WTC11 (cell line): ENCODE results near the gene XPR1. TPM values are rescaled to one million over a fixed set of nuclear protein-coding genes. Genes with fewer than 3 reads are reported as not detected.

Source experiments
- ATAC-seq: fragments of 200-7000 bp; cut with Tn5 transposase; 2 replicates; pipeline ENCODE4 v1.10.0; 2021; ENCODE audit warnings: mild to moderate bottlenecking, moderate library complexity
- CTCF ChIA-PET: fragments of 300-600 bp; sonication (Branson Sonifier 250); formaldehyde crosslinking; loops from one replicate; lab custom pipeline; 2021; ENCODE audit warnings: antibody characterized with exemption; lab: Charles Lee
- POLR2A ChIA-PET: fragments of 350-600 bp; sonication (Branson Sonifier 250); formaldehyde crosslinking; loops from one replicate; lab custom pipeline; 2021; ENCODE audit warnings: antibody characterized with exemption; lab: Charles Lee
- DNase-seq: peaks from one replicate; pipeline ENCODE4 v3.0.0; 2021; ENCODE audit warnings: low spot score
- H3K27ac Mint-ChIP-seq: 2 replicates; pipeline ENCODE4 v1.8.0; 2021; ENCODE audit warnings: mixed read lengths
- H3K27me3 Mint-ChIP-seq: 2 replicates; pipeline ENCODE4 v1.8.0; 2021; ENCODE audit warnings: low read depth, mild to moderate bottlenecking, moderate library complexity, mixed read lengths
- H3K36me3 Mint-ChIP-seq: 2 replicates; pipeline ENCODE4 v1.8.0; 2021; ENCODE audit warnings: mixed read lengths
- H3K4me1 Mint-ChIP-seq: 2 replicates; pipeline ENCODE4 v1.8.0; 2022; ENCODE audit warnings: mixed read lengths
- H3K4me3 Mint-ChIP-seq: 2 replicates; pipeline ENCODE4 v1.8.0; 2021; ENCODE audit warnings: mild to moderate bottlenecking, moderate library complexity, mixed read lengths
- H3K9me3 Mint-ChIP-seq: 2 replicates; pipeline ENCODE4 v1.8.0; 2021; ENCODE audit warnings: mixed read lengths
- ATF3 ChIP-seq: sonication (generic); formaldehyde crosslinking; conservative IDR thresholded peaks from 2 replicates; pipeline ENCODE4 v1.8.1; 2022; ENCODE audit warnings: mild to moderate bottlenecking, missing genetic modification reagents
- ATF6 ChIP-seq: sonication (generic); formaldehyde crosslinking; IDR thresholded peaks from 2 replicates; pipeline ENCODE4 v1.8.1; 2023; ENCODE audit warnings: mild to moderate bottlenecking, missing genetic modification reagents
- E2F1 ChIP-seq: sonication (generic); formaldehyde crosslinking; IDR thresholded peaks from 2 replicates; pipeline ENCODE4 v1.8.0; 2022; ENCODE audit warnings: mild to moderate bottlenecking, missing genetic modification reagents
- EMX1 ChIP-seq: fragments of 250-450 bp; sonication (Bioruptor Pico); IDR thresholded peaks from 2 replicates; pipeline ENCODE4 v1.8.0; 2021; ENCODE audit warnings: mild to moderate bottlenecking
- ETV6 ChIP-seq: sonication (generic); formaldehyde crosslinking; IDR thresholded peaks from 2 replicates; pipeline ENCODE4 v1.8.1; 2022; ENCODE audit warnings: mild to moderate bottlenecking, missing genetic modification reagents
- FOXK1 ChIP-seq: sonication (generic); formaldehyde crosslinking; IDR thresholded peaks from 2 replicates; pipeline ENCODE4 v1.8.0; 2022; ENCODE audit warnings: mild to moderate bottlenecking, moderate library complexity, missing genetic modification reagents
- GTF2I ChIP-seq: fragments of 250-450 bp; sonication (Bioruptor Pico); conservative IDR thresholded peaks from 2 replicates; pipeline ENCODE4 v1.4.0; 2021; ENCODE audit warnings: mild to moderate bottlenecking
- HMGXB4 ChIP-seq: sonication (generic); formaldehyde crosslinking; IDR thresholded peaks from 2 replicates; pipeline ENCODE4 v1.8.1; 2023; ENCODE audit warnings: mild to moderate bottlenecking, moderate library complexity, missing genetic modification reagents
- IRF1 ChIP-seq: sonication (generic); formaldehyde crosslinking; IDR thresholded peaks from 2 replicates; pipeline ENCODE4 v1.8.0; 2023; ENCODE audit warnings: missing genetic modification reagents
- JAZF1 ChIP-seq: fragments of 250-450 bp; sonication (Bioruptor Pico); IDR thresholded peaks from 2 replicates; pipeline ENCODE4 v1.9.0; 2021; ENCODE audit warnings: moderate library complexity, mild to moderate bottlenecking, inconsistent platforms
- JUN ChIP-seq: sonication (generic); formaldehyde crosslinking; IDR thresholded peaks from 2 replicates; pipeline ENCODE4 v1.8.0; 2023; ENCODE audit warnings: mild to moderate bottlenecking, missing genetic modification reagents
- KAT7 ChIP-seq: sonication (generic); formaldehyde crosslinking; IDR thresholded peaks from 2 replicates; pipeline ENCODE4 v1.8.1; 2023; ENCODE audit warnings: missing genetic modification reagents, mild to moderate bottlenecking, borderline replicate concordance
- MAX ChIP-seq: sonication (generic); formaldehyde crosslinking; IDR thresholded peaks from 2 replicates; pipeline ENCODE4 v1.8.0; 2022; ENCODE audit warnings: mild to moderate bottlenecking, missing genetic modification reagents
- MXD4 ChIP-seq: fragments of 250-450 bp; sonication (Bioruptor Pico); IDR thresholded peaks from 2 replicates; pipeline ENCODE4 v1.8.0; 2021; ENCODE audit warnings: mild to moderate bottlenecking, moderate library complexity, borderline replicate concordance
- NFE2L1 ChIP-seq: sonication (generic); formaldehyde crosslinking; IDR thresholded peaks from 2 replicates; pipeline ENCODE4 v1.8.1; 2023; ENCODE audit warnings: missing genetic modification reagents
- NFYB ChIP-seq: sonication (generic); formaldehyde crosslinking; conservative IDR thresholded peaks from 2 replicates; pipeline ENCODE4 v1.8.0; 2022; ENCODE audit warnings: low read depth, missing genetic modification reagents
- NR2C2 ChIP-seq: sonication (generic); formaldehyde crosslinking; IDR thresholded peaks from 2 replicates; pipeline ENCODE4 v1.8.0; 2022; ENCODE audit warnings: mild to moderate bottlenecking, missing genetic modification reagents
- NR3C1 ChIP-seq: sonication (generic); formaldehyde crosslinking; conservative IDR thresholded peaks from 2 replicates; pipeline ENCODE4 v1.8.1; 2023; ENCODE audit warnings: low read depth, mild to moderate bottlenecking, missing genetic modification reagents
- SMAD3 ChIP-seq: sonication (generic); formaldehyde crosslinking; IDR thresholded peaks from 2 replicates; pipeline ENCODE4 v1.8.0; 2022; ENCODE audit warnings: missing genetic modification reagents, mild to moderate bottlenecking, borderline replicate concordance
- SMAD4 ChIP-seq: sonication (generic); formaldehyde crosslinking; IDR thresholded peaks from 2 replicates; pipeline ENCODE4 v1.8.0; 2022; ENCODE audit warnings: mild to moderate bottlenecking, missing genetic modification reagents
- SP1 ChIP-seq: sonication (generic); formaldehyde crosslinking; conservative IDR thresholded peaks from 2 replicates; pipeline ENCODE4 v1.8.1; 2022; ENCODE audit warnings: missing genetic modification reagents
- USF1 ChIP-seq: sonication (generic); formaldehyde crosslinking; IDR thresholded peaks from 2 replicates; pipeline ENCODE4 v1.8.0; 2022; ENCODE audit warnings: mild to moderate bottlenecking, missing genetic modification reagents
- ZNF317 ChIP-seq: sonication (generic); formaldehyde crosslinking; IDR thresholded peaks from 2 replicates; pipeline ENCODE4 v1.8.1; 2023; ENCODE audit warnings: low read depth, mild to moderate bottlenecking, moderate library complexity, missing genetic modification reagents, borderline replicate concordance
- ZNF396 ChIP-seq: fragments of 250-450 bp; sonication (Bioruptor Pico); IDR thresholded peaks from 2 replicates; pipeline ENCODE4 v1.8.0; 2021; ENCODE audit warnings: mild to moderate bottlenecking, moderate library complexity, borderline replicate concordance
- ZNF416 ChIP-seq: fragments of 250-450 bp; sonication (Bioruptor Pico); IDR thresholded peaks from 2 replicates; pipeline ENCODE4 v1.9.0; 2021; ENCODE audit warnings: mild to moderate bottlenecking, inconsistent platforms
- ZNF423 ChIP-seq: fragments of 250-450 bp; sonication (Bioruptor Pico); IDR thresholded peaks from 2 replicates; pipeline ENCODE4 v2.1.2; 2022; ENCODE audit warnings: mild to moderate bottlenecking, moderate library complexity
- ZNF512 ChIP-seq: sonication (generic); formaldehyde crosslinking; IDR thresholded peaks from 2 replicates; pipeline ENCODE4 v1.8.1; 2022; ENCODE audit warnings: missing genetic modification reagents, borderline replicate concordance
- ZSCAN18 ChIP-seq: fragments of 250-450 bp; sonication (Bioruptor Pico); IDR thresholded peaks from 2 replicates; pipeline ENCODE4 v2.1.2; 2022; ENCODE audit warnings: mild to moderate bottlenecking, moderate library complexity
- total RNA-seq: library from RNA; stranded (reverse); gene quantifications from 3 replicates; pipeline ENCODE4 v1.2.3, GENCODE V29; 2021

The XPR1 gene
- total RNA-seq, 1 experiment from 2014 or later = 34.6 TPM

GRCh38 chr1:180691322-180691913, 59.6 kb downstream of the XPR1 start (continued):
- no peak for TF ChIP-seq HMGXB4 (CRISPR knock-in tag)
- TF ChIP-seq ZNF416 (CRISPR knock-in tag) = no peak
- no peak for TF ChIP-seq FOXK1
- no peak for TF ChIP-seq ZSCAN18 (CRISPR knock-in tag)
- no peak for TF ChIP-seq JAZF1 (CRISPR knock-in tag)
- no peak for TF ChIP-seq JUN (CRISPR knock-in tag)
- no peak for TF ChIP-seq GTF2I (CRISPR knock-in tag)
- TF ChIP-seq MAX (CRISPR knock-in tag) = no peak
- no peak for TF ChIP-seq IRF1
- no peak for TF ChIP-seq USF1 (CRISPR knock-in tag)
- TF ChIP-seq NFYB (CRISPR knock-in tag) = no peak
- no peak for TF ChIP-seq SP1 (CRISPR knock-in tag)

- Mint-ChIP-seq H3K36me3 (peaks cover 17% of the 10 kb centered on the region), H3K4me3 (no peak overlapping the region), H3K27me3 (no peaks in the 10 kb centered on the region), H3K9me3 (peaks cover 21% of the 10 kb centered on the region), H3K4me1 (peaks cover 26% of the 10 kb centered on the region), H3K27ac (peak overlapping the region; percentile 26; the same call in 1 of the 2 replicates)
- ATAC-seq (no peak), DNase-seq (no peak)
- ChIA-PET CTCF (no interaction called here), POLR2A (no interaction called here)
- TF ChIP-seq ZNF396 (CRISPR knock-in tag) (no peak), ZNF512 (CRISPR knock-in tag) (no peak), FOXK1 (no peak), NR3C1 (no peak), MXD4 (CRISPR knock-in tag) (no peak), KAT7 (CRISPR knock-in tag) (no peak), EMX1 (no peak), ZNF423 (CRISPR knock-in tag) (no peak), ETV6 (CRISPR knock-in tag) (no peak), E2F1 (no peak), NR2C2 (CRISPR knock-in tag) (no peak), ATF6 (CRISPR knock-in tag) (no peak), ZNF317 (CRISPR knock-in tag) (no peak), SMAD3 (CRISPR knock-in tag) (no peak), NFE2L1 (CRISPR knock-in tag) (no peak), SMAD4 (CRISPR knock-in tag) (no peak), ATF3 (CRISPR knock-in tag) (no peak)
Observed at GRCh38 chr1:180693564-180694244, 61.9 kb downstream of the XPR1 start.
